K562 (cell line): ENCODE data around the gene SLC22A23. TPM values are rescaled to one million over a fixed set of nuclear protein-coding genes. Genes with fewer than 3 reads are reported as not detected.

ENCODE experiments used
- ARHGAP35 ChIP-seq: fragments of 450-650 bp; IDR thresholded peaks from 2 replicates; pipeline ENCODE4 v1.6.1; 2018; ENCODE audit not compliant: partially characterized antibody
- ATF2 ChIP-seq: sonication (generic); formaldehyde crosslinking; IDR thresholded peaks from 2 replicates; pipeline ENCODE4 v1.8.1; 2022; ENCODE audit warnings: missing genetic modification reagents
- CREBBP ChIP-seq: IDR thresholded peaks from one replicate; pipeline ENCODE4 v1.6.1; 2012; ENCODE audit warnings: low read depth, mild to moderate bottlenecking, control low read depth, inconsistent platforms, low read length
- CTCF ChIP-seq, 3 experiments: IDR thresholded peaks in 2 of 3; conservative IDR thresholded peaks in 1 of 3; 2 replicates each; pipeline ENCODE4 v1.5.1; 2011 to 2012; ENCODE audit warnings: low read length in 3 of 3, mild to moderate bottlenecking in 3 of 3, control low read depth in 2 of 3, improper control_type of control experiment in 1 of 3, inconsistent platforms in 1 of 3, low read depth in 1 of 3, mixed read lengths in 1 of 3, moderate library complexity in 1 of 3; ENCODE audit not compliant: insufficient read depth in 2 of 3
- ELK3 ChIP-seq: fragments of 450-650 bp; formaldehyde crosslinking; IDR thresholded peaks from 2 replicates; pipeline ENCODE4 v1.4.0; 2020; ENCODE audit warnings: mild to moderate bottlenecking
- ETV5 ChIP-seq: sonication (generic); formaldehyde crosslinking; IDR thresholded peaks from 2 replicates; pipeline ENCODE4 v1.4.0; 2020; ENCODE audit warnings: low read depth, mild to moderate bottlenecking, missing genetic modification reagents
- FOXK2 ChIP-seq, 2 experiments: fragments of 450-650 bp; IDR thresholded peaks in 1 of 2; conservative IDR thresholded peaks in 1 of 2; 2 replicates each; pipeline ENCODE4 v1.6.1; 2016; ENCODE audit warnings: low read depth in 2 of 2, mild to moderate bottlenecking in 1 of 2
- HMGN3 ChIP-seq: IDR thresholded peaks from 2 replicates; pipeline ENCODE4 v1.6.1; 2011; ENCODE audit warnings: borderline replicate concordance, low read depth, mild to moderate bottlenecking, mixed read lengths, low read length; ENCODE audit not compliant: insufficient read length; ENCODE audit errors: extremely low read depth
- HNRNPLL ChIP-seq: fragments of 200-400 bp; formaldehyde crosslinking; IDR thresholded peaks from 2 replicates; pipeline ENCODE4 v1.6.1; 2017; ENCODE audit warnings: low read length, low read depth, mild to moderate bottlenecking; ENCODE audit not compliant: poor library complexity, severe bottlenecking
- SAFB2 ChIP-seq: fragments of 200-400 bp; formaldehyde crosslinking; IDR thresholded peaks from 2 replicates; pipeline ENCODE4 v1.6.1; 2018; ENCODE audit warnings: borderline replicate concordance, low read length, low read depth, moderate library complexity; ENCODE audit not compliant: severe bottlenecking
- SREBF1 ChIP-seq: fragments of 150-350 bp; IDR thresholded peaks from 2 replicates; pipeline ENCODE4 v1.6.1; 2014; ENCODE audit warnings: antibody characterized with exemption, low read depth, low read length, borderline replicate concordance
- SRSF1 ChIP-seq: fragments of 200-400 bp; formaldehyde crosslinking; IDR thresholded peaks from 2 replicates; pipeline ENCODE4 v1.6.1; 2017; ENCODE audit warnings: mild to moderate bottlenecking, low read depth, low read length, moderate library complexity
- THRA ChIP-seq: fragments of 450-650 bp; IDR thresholded peaks from 2 replicates; pipeline ENCODE4 v1.6.1; 2017; ENCODE audit warnings: mild to moderate bottlenecking, moderate library complexity
- ZHX1 ChIP-seq: fragments of 150-350 bp; conservative IDR thresholded peaks from 2 replicates; pipeline ENCODE4 v1.6.1; 2014; ENCODE audit warnings: low read length
- ZNF263 ChIP-seq: sonication (generic); formaldehyde crosslinking; IDR thresholded peaks from 2 replicates; pipeline ENCODE4 v1.8.0; 2022; ENCODE audit warnings: mild to moderate bottlenecking, missing genetic modification reagents, borderline replicate concordance
- ZNF280B ChIP-seq: fragments of 250-450 bp; sonication (Bioruptor Pico); IDR thresholded peaks from 2 replicates; pipeline ENCODE4 v1.5.1; 2021; ENCODE audit warnings: mild to moderate bottlenecking
- ZNF830 ChIP-seq: fragments of 250-450 bp; sonication (Bioruptor Pico); IDR thresholded peaks from 2 replicates; pipeline ENCODE4 v1.5.0; 2021; ENCODE audit warnings: mild to moderate bottlenecking
- polyA plus RNA-seq, 8 experiments: library from polyadenylated mRNA; depleted of rRNA in 4 of 8; stranded (reverse) in 5 of 8; unstranded in 3 of 8; fragments of >200 nt; fragmentation: Nextera tagmentation in 2 of 8; fragmentation: Illumina TruSeq in 1 of 8; extraction: Ambion mirVana in 2 of 8; extraction: Trizol in 1 of 8; gene quantifications; 2 replicates each; pipeline versions ENCODE4 v1.2.1 to v1.2.3, GENCODE V29; 2011 to 2014; ENCODE audit warnings: inconsistent platforms in 1 of 8, missing spikeins in 1 of 8
- total RNA-seq, 7 experiments: library from RNA; depleted of rRNA in 6 of 7; stranded (reverse); fragments of >200 nt in 6 of 7; fragmentation: Illumina TruSeq in 2 of 7; extraction: Trizol in 2 of 7; gene quantifications; 2 replicates each; pipeline versions ENCODE4 v1.2.1 to v1.2.3, GENCODE V29; 2011 to 2021; ENCODE audit warnings: low replicate concordance in 1 of 7

SLC22A23 gene
- total and polyA plus RNA-seq, 9 of the 15 experiments (the other 6 are each of a cell fraction or from before 2014, with no cell fraction given): 0.30 to 8.7 (median 2.5) TPM

- TF ChIP-seq ZNF280B (CRISPR knock-in tag) (no peak), HMGN3 (no peak), ZHX1 (no peak), ELK3 (no peak), ATF2 (CRISPR knock-in tag) (no peak), CTCF (IDR thresholded peaks at IDR 0.05 in 2 of 3, conservative IDR thresholded peaks at IDR 0.05 in 1 of 3; ENCODE audit: insufficient read depth in 2 of 3, low read depth in 1 of 3, low read length in 3 of 3) (no peak), FOXK2 (conservative IDR thresholded peaks at IDR 0.05 in 1 of 2, IDR thresholded peaks at IDR 0.05 in 1 of 2; ENCODE audit: low read depth in 2 of 2) (peak; percentile 87 to 91), SAFB2 (no peak), SRSF1 (no peak), CREBBP (no peak), ZNF830 (CRISPR knock-in tag) (no peak), ZNF263 (no peak), ARHGAP35 (no peak), ETV5 (CRISPR knock-in tag) (peak; percentile 73), SREBF1 (no peak), THRA (no peak), HNRNPLL (no peak)
These were observed 164.9 kb downstream of the SLC22A23 start (continued) for GRCh38 chr6:3291987-3292386.
